AG04450 (cell line): ENCODE results near the gene ARHGEF38. TPM values are rescaled to one million over a fixed set of nuclear protein-coding genes. Genes with fewer than 3 reads are reported as not detected.
"Not testable (repeated sequence)": the region's sequence is repeated elsewhere in the genome, so short reads cannot be mapped to it uniquely, and the experiment has no call there.

Experiments used
- CTCF ChIA-PET: fragments of 300-600, 350-600 bp; formaldehyde crosslinking; extraction: SDS; loops from one replicate; lab custom pipeline; 2022; ENCODE audit warnings: antibody characterized with exemption, inconsistent platforms; lab: Charles Lee
- POLR2A ChIA-PET: fragments of 350-600 bp; formaldehyde crosslinking; extraction: SDS; loops from one replicate; lab custom pipeline; 2021; ENCODE audit warnings: antibody characterized with exemption, inconsistent platforms; lab: Yijun Ruan, JAX
- DNase-seq: peaks from one replicate; pipeline ENCODE4 v3.0.0-alpha.2; 2011; ENCODE audit warnings: low read depth, low spot score
- H3K27ac ChIP-seq: one replicate; pipeline ENCODE4 v1.5.1; 2012; ENCODE audit warnings: low read depth, low read length, control low read depth
- H3K27me3 ChIP-seq: one replicate; pipeline ENCODE4 v1.6.0; 2012; ENCODE audit warnings: low read length; ENCODE audit not compliant: control insufficient read depth, insufficient read depth
- H3K4me3 ChIP-seq: 2 replicates; pipeline ENCODE4 v1.5.1; 2011; ENCODE audit warnings: mild to moderate bottlenecking, low read depth, low read length, control low read depth
- H3K9me3 ChIP-seq: 2 replicates; pipeline ENCODE4 v1.5.1; 2012; ENCODE audit warnings: low read length; ENCODE audit not compliant: control insufficient read depth, insufficient read depth
- polyA plus RNA-seq: library from polyadenylated mRNA; depleted of rRNA; stranded (reverse); fragments of >200 nt; gene quantifications from 2 replicates; pipeline ENCODE4 v1.2.3, GENCODE V29; 2011
- TF ChIP-seq, protein P1 (sequence below): IDR thresholded peaks from 2 replicates; pipeline ENCODE4 v1.5.1; 2011; ENCODE audit warnings: low read depth, low read length, control low read depth, inconsistent platforms

ARHGEF38 gene
- polyA plus RNA-seq, 1 experiment = not detected

DNA sequence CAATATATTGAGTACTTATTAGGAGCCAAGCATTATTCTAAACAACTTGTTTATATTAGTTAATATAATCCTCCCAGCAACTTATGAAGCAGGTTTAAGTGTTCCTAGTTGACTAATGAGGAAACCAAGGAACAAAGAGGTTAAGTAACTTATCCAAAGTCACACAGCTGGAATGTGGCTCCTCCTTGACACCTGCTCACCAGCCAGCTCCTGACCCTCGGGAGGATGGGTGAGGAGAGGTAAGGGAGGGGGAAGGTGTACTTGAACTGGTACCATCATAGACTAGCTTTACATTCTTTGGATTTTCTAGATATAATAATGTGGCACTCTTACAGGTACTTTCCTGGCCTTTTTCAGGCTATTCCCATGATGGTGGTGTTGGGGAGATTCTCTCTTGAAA, 50.7 kb downstream of the ARHGEF38 start:
- no peak overlapping the region for H3K27ac ChIP-seq
- TF ChIP-seq, protein P1, sequence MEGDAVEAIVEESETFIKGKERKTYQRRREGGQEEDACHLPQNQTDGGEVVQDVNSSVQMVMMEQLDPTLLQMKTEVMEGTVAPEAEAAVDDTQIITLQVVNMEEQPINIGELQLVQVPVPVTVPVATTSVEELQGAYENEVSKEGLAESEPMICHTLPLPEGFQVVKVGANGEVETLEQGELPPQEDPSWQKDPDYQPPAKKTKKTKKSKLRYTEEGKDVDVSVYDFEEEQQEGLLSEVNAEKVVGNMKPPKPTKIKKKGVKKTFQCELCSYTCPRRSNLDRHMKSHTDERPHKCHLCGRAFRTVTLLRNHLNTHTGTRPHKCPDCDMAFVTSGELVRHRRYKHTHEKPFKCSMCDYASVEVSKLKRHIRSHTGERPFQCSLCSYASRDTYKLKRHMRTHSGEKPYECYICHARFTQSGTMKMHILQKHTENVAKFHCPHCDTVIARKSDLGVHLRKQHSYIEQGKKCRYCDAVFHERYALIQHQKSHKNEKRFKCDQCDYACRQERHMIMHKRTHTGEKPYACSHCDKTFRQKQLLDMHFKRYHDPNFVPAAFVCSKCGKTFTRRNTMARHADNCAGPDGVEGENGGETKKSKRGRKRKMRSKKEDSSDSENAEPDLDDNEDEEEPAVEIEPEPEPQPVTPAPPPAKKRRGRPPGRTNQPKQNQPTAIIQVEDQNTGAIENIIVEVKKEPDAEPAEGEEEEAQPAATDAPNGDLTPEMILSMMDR = no peak
- H3K4me3 ChIP-seq = no peak overlapping the region
- no peak for DNase-seq
- H3K9me3 ChIP-seq = no peaks in the 10 kb centered on the region
- ChIA-PET CTCF (no interaction called here), POLR2A (no interaction called here)
- H3K27me3 ChIP-seq = no peaks in the 10 kb centered on the region

DNA sequence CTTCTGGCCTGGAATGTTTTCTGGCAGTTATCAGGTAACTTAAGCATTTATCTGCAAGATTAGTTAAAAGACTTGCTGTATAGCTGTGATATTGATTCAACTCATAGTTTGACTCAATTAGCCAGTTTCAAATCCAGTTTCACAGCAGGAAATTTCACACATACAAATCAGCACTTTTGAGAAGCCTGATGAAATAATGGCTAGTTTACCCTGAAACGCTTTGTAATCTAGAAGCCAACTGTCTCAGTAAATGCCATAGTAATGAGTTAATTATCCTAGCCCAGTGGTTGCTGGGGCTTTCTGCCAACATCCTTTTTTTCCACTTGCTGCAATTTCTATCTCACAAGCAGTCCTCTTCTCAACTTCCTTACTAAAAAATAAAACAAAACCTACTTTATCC, 53.1 kb downstream of the ARHGEF38 start:
- no peak for DNase-seq
- Histone ChIP-seq H3K9me3 (no peaks in the 10 kb centered on the region), H3K4me3 (no peak overlapping the region), H3K27me3 (no peaks in the 10 kb centered on the region), H3K27ac (no peak overlapping the region)
- ChIA-PET CTCF (no interaction called here), POLR2A (no interaction called here)
- TF ChIP-seq, protein P1 = no peak

DNA sequence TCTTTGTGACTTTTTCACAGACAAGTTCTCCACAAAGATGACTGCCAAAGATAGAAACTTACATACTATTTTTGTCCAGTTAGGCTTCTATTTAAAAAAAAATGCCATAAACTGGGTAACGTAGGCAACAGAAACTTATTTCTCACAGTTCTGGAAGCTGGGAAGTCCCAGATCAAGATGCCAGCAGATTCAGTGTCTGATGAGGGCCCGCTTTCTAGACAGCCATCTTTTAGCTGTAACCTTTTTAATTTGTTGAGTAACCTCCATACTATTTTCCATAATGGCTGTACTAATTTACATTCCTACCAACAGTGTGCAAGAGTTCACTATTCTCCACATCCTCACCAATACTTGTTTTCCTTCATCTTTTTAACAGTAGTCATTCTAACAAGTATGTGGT, 55.5 kb downstream of the ARHGEF38 start:
- TF ChIP-seq, protein P1 = no peak
- DNase-seq = no peak
- CTCF ChIA-PET = no interaction called here
- Histone ChIP-seq H3K27ac (no peak overlapping the region), H3K27me3 (no peaks in the 10 kb centered on the region), H3K9me3 (no peaks in the 10 kb centered on the region), H3K4me3 (no peak overlapping the region)
- POLR2A ChIA-PET = no interaction called here

DNA sequence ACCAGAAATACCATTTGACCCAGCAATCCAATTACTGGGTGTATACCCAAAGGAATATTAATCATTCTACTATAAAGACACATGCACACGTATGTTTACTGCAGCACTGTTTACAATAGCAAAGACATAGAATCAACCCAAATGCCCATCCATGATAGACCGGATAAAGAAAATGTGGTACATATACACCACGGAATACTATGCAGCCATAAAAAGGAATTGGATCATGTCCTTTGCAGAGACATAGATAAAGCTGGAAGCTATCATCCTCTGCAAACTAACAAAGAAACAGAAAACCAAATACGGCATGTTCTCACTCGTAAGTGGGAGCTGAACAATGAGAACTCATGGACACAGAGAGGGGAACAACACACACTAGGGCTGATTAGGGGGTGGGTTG, 57.4 kb downstream of the ARHGEF38 start:
- H3K27ac ChIP-seq, POLR2A ChIA-PET, H3K9me3 ChIP-seq, H3K27me3 ChIP-seq, H3K4me3 ChIP-seq, CTCF ChIA-PET, DNase-seq: not testable (repeated sequence)

DNA sequence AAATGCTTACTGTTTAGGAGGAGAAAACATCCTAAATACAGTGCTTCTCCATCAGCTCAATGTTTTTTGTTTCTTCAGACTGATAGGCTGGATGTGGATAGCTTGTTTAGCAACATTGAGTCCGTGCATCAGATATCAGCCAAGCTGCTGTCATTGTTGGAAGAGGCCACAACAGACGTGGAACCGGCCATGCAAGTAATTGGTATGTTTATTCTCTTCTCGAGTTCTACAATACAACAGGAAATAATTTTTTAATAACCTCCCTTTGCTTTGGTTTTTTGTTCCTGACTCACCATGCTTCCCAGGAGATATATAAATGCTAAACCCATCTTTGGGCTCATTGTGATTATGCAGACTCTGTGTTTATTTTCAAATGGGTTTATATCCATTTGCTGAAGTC, 60.9 kb downstream of the ARHGEF38 start:
- no peaks in the 10 kb centered on the region for H3K9me3 ChIP-seq
- ChIA-PET CTCF (no interaction called here), POLR2A (no interaction called here)
- H3K27me3 ChIP-seq = no peaks in the 10 kb centered on the region
- TF ChIP-seq, protein P1 = no peak
- no peak for DNase-seq
- no peak overlapping the region for H3K4me3 ChIP-seq
- H3K27ac ChIP-seq = no peak overlapping the region
